Measurements from ENCODE around the gene RASGRF2.

The RASGRF2 gene

GRCh38 chr5:80959768-80960442 is at the start of gene RASGRF2:
TSS of gene RASGRF2 (plus strand) at chr5:80960363. CDS start at chr5:80960739, 376 bp downstream.
- peak; percentile 62 for DNase-seq (ENCODE audit: low read depth, low spot score)

DNA sequence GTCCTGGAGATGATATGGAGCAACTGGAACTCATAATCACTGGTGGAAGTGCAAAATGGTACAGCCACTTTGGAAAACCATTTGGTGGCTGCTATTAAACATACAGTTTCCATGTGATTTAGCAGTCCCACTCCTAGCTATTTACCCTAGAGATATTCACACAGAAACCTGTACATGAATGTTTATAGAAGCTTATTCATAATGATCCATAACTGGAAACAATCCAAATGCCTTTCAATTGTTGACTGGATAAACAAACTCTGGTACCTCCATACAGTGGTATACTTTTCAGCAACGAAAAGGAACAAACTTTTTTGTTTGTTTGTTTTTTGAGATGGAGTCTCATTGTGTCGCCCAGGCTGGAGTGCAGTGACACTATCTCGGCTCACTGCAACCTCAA is 47.7 kb upstream of the RASGRF2 start:
- no peak for DNase-seq (ENCODE audit: low read depth, low spot score)

- DNase-seq (ENCODE audit: low read depth, low spot score): no peak
Observed at GRCh38 chr5:80915716-80916115, 44.4 kb upstream of the RASGRF2 start.

- DNase-seq (ENCODE audit: low read depth, low spot score): no peak
Observed at GRCh38 chr5:80916676-80917075, 43.5 kb upstream of the RASGRF2 start.

- DNase-seq (ENCODE audit: low read depth, low spot score): no peak
Observed at GRCh38 chr5:80917631-80918030, 42.5 kb upstream of the RASGRF2 start.

DNA sequence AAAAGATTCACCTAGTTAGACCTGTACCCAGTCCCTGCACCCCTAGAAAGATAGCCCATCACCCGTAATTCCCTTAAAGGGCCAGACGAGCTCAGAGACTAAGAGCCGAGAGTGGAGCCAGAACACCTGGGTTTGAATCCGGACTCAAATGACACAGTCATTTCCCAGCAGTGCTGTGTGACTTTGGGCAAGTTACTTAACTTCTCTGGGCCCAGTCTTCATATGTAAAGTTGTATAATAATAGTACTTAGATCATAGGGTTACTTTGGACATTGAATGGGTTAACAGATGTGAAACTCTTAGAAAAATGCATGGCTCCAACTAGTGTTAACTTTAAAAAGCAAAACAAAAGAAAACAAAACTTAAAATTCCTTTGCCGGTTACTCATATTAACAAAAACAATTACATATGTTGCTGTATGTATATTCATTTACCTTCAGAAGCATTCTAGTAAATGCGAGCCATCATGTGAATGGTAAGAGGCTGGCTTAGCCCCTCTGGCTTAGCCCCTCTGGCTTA is 40.4 kb upstream of the RASGRF2 start:
- no peak for DNase-seq (ENCODE audit: low read depth, low spot score)

DNA sequence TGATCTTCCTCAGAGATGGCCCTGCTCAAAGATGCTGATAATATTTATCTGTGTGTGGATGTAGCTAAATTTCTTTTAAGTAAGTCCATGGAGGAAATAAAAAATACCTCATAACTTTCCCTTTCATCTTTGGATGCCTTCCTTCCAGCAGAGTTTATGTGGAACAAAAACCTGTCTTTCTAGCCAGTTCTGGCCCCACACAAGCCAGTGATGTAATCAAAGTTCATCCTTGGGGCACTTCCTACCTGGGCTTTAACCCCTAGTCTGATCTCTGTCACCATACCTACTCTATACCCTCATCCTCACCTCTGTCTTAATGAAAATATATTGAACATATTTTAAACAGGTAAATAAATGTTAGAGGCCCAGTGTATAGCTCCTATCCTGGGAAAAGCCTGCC is 39.8 kb upstream of the RASGRF2 start:
- DNase-seq (ENCODE audit: low read depth, low spot score): no peak

DNA sequence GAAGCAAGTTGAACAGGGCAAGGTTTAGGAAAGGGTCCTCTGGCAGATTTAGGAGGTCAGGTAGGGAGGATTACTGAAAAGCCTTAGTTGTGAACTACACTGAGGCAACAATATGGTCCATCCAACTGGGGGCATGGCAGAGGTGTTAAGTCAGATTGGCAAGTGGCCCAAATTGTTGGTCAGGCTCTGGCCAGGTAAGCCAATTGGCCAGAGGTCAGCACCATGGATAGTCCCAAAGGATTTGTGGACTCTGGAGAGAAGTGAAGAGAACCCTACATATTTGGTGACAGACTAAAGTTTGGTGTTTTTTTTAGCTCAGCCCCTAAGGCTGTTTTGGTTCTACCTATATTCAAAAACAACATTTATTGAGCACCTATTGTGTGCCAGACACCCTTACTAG is 39.1 kb upstream of the RASGRF2 start:
- DNase-seq (ENCODE audit: low read depth, low spot score): peak; percentile 23

- no peak for DNase-seq (ENCODE audit: low read depth, low spot score)
Observed at GRCh38 chr5:80925931-80926330, 34.2 kb upstream of the RASGRF2 start.

- DNase-seq (ENCODE audit: low read depth, low spot score): no peak
Observed at GRCh38 chr5:80926536-80926935, 33.6 kb upstream of the RASGRF2 start.

DNA sequence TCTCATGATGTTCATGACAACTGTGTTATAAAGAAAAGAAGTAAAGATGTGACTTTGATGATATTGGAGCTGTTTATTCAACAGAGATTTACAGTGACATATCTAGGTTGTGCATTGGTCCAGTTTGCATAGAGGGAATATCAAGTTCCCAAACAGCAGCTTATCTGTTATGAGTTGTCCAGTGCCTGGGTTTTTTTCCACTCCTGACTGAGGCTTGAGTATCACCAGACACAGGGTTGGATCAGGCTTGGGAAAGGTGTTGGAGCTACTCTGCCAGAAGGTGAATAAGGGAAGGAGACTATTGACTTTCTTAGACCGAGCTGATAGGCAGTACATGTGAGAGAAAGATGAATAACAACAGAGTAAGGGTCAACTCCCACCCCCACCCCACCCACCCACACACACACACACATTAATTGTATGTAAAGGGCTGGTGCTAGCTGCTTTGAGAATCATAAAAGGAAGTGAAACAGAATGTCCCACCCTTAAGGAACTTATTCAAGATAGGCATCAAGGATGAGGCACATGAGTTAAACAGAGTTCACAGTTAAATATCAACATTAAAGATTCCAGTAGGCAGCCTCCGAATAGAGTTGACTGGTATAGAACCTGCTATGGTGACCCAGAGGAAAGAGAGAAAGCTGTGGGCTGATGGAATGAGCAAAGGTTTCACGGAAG is 33.0 kb upstream of the RASGRF2 start:
- no peak for DNase-seq (ENCODE audit: low read depth, low spot score)

DNA sequence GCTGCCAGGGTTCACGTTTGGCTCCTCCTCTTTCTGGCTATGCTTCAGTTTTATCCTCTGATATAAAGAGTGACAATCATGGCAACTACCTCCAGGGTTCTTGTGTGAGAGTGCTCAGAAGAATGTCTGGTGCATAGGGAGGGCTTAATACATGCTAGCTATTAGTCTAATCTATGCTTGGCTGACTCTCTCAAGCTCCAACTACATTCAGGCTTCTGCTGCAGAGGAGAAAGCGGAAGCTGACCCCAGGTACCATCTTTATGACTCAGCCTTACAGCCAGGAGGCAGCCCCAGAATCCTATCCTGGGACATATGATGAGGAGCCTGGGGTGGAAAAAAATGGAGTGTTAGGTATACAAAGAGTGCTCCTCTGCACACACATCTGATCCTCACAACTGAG is 32.1 kb upstream of the RASGRF2 start:
- no peak for DNase-seq (ENCODE audit: low read depth, low spot score)

GRCh38 chr5:80930940-80931339 is 29.2 kb upstream of the RASGRF2 start:
- no peak for DNase-seq (ENCODE audit: low read depth, low spot score)

DNA sequence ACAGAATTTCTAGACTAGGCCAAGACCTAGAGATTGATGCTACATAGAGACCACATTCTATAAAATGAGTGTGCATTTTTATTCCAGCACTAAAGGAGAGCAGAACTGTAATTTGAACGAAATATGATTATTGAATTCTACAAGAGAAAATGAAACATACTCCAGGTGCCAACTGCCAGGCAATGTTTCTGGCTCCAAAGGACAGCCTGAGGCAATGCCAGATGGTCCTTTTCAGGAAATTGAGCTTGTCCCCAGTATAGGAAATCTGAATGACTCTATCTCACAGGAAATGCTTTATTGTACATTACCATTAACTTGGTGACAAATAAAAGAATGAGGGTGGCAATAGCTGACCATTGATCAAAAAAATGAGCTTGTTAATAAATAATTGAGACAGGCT is 28.8 kb upstream of the RASGRF2 start:
- DNase-seq (ENCODE audit: low read depth, low spot score): no peak

- no peak for DNase-seq (ENCODE audit: low read depth, low spot score)
Observed at GRCh38 chr5:80933036-80933435, 27.1 kb upstream of the RASGRF2 start.

DNA sequence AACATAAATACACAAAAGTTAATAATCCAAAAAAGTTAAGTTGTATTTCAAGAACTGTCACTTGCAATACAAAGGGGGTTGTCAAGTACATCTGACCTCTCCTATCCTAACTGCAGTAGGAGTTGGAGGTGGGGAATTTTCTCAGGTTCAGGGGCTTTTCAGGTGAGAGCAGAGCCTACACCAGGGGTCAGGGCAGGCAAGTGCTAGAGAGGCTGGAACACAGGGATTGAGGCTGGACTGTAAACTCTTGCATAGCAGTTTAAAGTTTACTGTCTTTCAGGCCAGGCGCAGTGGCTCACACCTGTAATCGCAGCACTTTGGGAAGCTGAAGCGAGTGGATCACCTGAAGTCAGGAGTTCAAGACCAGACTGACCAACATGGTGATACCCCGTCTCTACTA is 25.4 kb upstream of the RASGRF2 start:
- DNase-seq (ENCODE audit: low read depth, low spot score): peak; percentile 50

- no peak for DNase-seq (ENCODE audit: low read depth, low spot score)
Observed at GRCh38 chr5:80935811-80936385, 24.3 kb upstream of the RASGRF2 start.

GRCh38 chr5:80936881-80937280 is 23.3 kb upstream of the RASGRF2 start:
- no peak for DNase-seq (ENCODE audit: low read depth, low spot score)

- DNase-seq (ENCODE audit: low read depth, low spot score): no peak
Observed at GRCh38 chr5:80937584-80938356, 22.4 kb upstream of the RASGRF2 start.

DNA sequence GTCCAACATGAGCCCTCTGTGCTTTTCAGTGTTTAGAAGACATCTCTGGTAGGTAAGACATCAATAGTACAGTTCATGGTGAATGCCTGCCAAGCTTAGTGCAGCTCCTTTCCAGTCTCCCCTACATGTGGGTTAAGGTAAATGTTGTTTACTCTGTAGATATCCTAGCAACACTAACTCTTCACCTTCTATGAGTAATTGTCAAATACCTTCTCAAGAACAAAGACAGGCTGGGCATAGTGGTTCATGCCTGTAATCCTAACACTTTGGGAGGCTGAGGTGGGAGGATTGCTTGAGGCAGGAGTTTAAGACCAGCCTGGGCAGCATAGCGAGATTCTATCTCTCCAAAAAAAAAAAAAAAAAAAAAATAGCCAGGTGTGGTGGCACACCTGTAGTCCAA is 18.7 kb upstream of the RASGRF2 start:
- no peak for DNase-seq (ENCODE audit: low read depth, low spot score)

DNA sequence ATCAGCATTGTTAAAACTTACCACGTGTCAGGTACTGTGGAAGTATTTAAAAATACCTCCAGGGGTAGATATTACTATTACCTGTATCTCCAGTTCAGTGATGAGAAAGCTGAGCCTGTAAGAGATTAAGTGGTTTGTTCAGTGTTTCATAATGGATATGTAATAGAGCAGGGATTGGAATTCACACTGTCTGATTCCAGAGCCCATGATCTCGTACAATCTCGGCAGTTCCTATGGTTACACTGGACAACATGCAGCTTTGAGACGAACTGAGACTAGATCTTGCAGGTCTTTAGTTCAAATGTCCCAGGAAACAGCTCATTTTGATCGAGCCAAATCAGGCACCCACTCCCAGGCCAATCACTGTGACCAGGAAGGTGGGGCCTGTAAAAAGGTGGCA is 8.8 kb upstream of the RASGRF2 start:
- no peak for DNase-seq (ENCODE audit: low read depth, low spot score)

DNA sequence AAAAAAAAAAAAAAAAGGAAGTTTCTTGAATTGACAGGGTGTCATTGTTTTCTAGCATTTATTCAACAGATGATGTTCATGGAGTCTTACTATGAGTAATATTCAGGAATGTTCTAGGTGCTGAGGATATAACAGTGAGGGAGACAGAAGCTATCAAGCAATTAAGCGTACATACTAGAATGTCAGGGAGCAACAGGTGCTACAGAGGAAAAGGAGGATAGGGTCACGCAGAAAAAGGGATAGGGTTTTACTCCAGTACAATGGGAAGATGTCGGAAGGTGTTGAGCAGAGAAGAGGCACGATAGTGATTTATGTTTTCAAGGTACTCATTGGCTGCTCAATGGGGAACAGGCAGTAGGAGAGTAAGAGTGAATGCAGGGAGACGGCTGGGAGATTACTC is 6.6 kb upstream of the RASGRF2 start:
- no peak for DNase-seq (ENCODE audit: low read depth, low spot score)

All from ELF-1 (cell line).